Loucy (cell line): ENCODE measurements around the gene MAD1L1.

Experiments
- H2AFZ ChIP-seq: fragments of 200-600 bp; sonication (generic); 2 replicates; pipeline ENCODE4 v1.6.0; 2016; ENCODE audit warnings: antibody characterized with exemption, mild to moderate bottlenecking, low read length, moderate library complexity
- H3F3A ChIP-seq: fragments of 200-600 bp; 2 replicates; pipeline ENCODE4 v1.6.0; 2016; ENCODE audit warnings: antibody characterized with exemption, low read depth, mild to moderate bottlenecking
- H3K27me3 ChIP-seq: fragments of 200-600 bp; sonication (generic); 2 replicates; pipeline ENCODE4 v1.6.1; 2014; ENCODE audit warnings: low read length, mild to moderate bottlenecking; ENCODE audit not compliant: insufficient read depth, poor library complexity, severe bottlenecking
- H3K36me3 ChIP-seq: fragments of 200-600 bp; sonication (generic); 2 replicates; pipeline ENCODE4 v1.6.1; 2016; ENCODE audit warnings: low read length; ENCODE audit not compliant: insufficient read depth
- H3K4me1 ChIP-seq: fragments of 200-600 bp; sonication (generic); 2 replicates; pipeline ENCODE4 v1.5.1; 2014; ENCODE audit warnings: low read length, mild to moderate bottlenecking; ENCODE audit not compliant: insufficient read depth, poor library complexity, severe bottlenecking
- H3K4me2 ChIP-seq: fragments of 200-600 bp; sonication (generic); 2 replicates; pipeline ENCODE4 v1.6.0; 2014; ENCODE audit warnings: antibody characterized with exemption, low read length, low read depth, mild to moderate bottlenecking; ENCODE audit not compliant: poor library complexity, severe bottlenecking
- H3K4me3 ChIP-seq: fragments of 200-600 bp; sonication (generic); 2 replicates; pipeline ENCODE4 v1.5.1; 2014; ENCODE audit warnings: low read length, mild to moderate bottlenecking, mixed read lengths; ENCODE audit not compliant: poor library complexity, severe bottlenecking
- H3K79me2 ChIP-seq: fragments of 200-600 bp; sonication (generic); 2 replicates; pipeline ENCODE4 v1.6.1; 2014; ENCODE audit warnings: low read length; ENCODE audit not compliant: insufficient read depth
- H3K9ac ChIP-seq: fragments of 200-600 bp; sonication (generic); 2 replicates; pipeline ENCODE4 v1.6.0; 2014; ENCODE audit warnings: mild to moderate bottlenecking, low read depth, low read length, moderate library complexity; ENCODE audit not compliant: poor library complexity, severe bottlenecking
- H3K9me2 ChIP-seq: fragments of 200-600 bp; sonication (generic); replicated peaks from 2 replicates; pipeline ENCODE4 v1.6.1; 2016; ENCODE audit warnings: low read depth, low read length, mixed read lengths
- H3K9me3 ChIP-seq: fragments of 200-600 bp; sonication (generic); 2 replicates; pipeline ENCODE4 v1.6.1; 2014; ENCODE audit warnings: mild to moderate bottlenecking, antibody characterized with exemption, low read length, low read depth; ENCODE audit not compliant: insufficient read depth
- H4K20me1 ChIP-seq: fragments of 200-600 bp; sonication (generic); 2 replicates; pipeline ENCODE4 v1.6.0; 2014; ENCODE audit warnings: antibody characterized with exemption, low read length, mild to moderate bottlenecking; ENCODE audit not compliant: insufficient read depth, poor library complexity, severe bottlenecking
- EZH2phosphoT487 ChIP-seq: fragments of 200-600 bp; IDR thresholded peaks from 2 replicates; pipeline ENCODE4 v1.6.1; 2018; ENCODE audit warnings: antibody characterized with exemption, mild to moderate bottlenecking, moderate library complexity, borderline replicate concordance
- TF ChIP-seq, protein P1 (sequence below): fragments of 200-600 bp; sonication (generic); conservative IDR thresholded peaks from 2 replicates; pipeline ENCODE4 v1.5.1; 2014; ENCODE audit warnings: mild to moderate bottlenecking, antibody characterized with exemption, low read length

Gene MAD1L1

GRCh38 chr7:2118630-2119190 lies 114.0 kb downstream of the MAD1L1 start:
- Histone ChIP-seq H3K9ac (no peak overlapping the region), H3K9me2 (no peaks in the 10 kb centered on the region), H3K4me3 (no peak overlapping the region), H3F3A (no peaks in the 10 kb centered on the region), H3K79me2 (no peaks in the 10 kb centered on the region), H2AFZ (no peak overlapping the region), H3K4me2 (no peak overlapping the region), H3K27me3 (no peaks in the 10 kb centered on the region), H4K20me1 (no peaks in the 10 kb centered on the region), H3K36me3 (peaks cover 20% of the 10 kb centered on the region; the same call in 1 of the 2 replicates), H3K9me3 (no peaks in the 10 kb centered on the region), H3K4me1 (no peaks in the 10 kb centered on the region)
- TF ChIP-seq, protein P1, sequence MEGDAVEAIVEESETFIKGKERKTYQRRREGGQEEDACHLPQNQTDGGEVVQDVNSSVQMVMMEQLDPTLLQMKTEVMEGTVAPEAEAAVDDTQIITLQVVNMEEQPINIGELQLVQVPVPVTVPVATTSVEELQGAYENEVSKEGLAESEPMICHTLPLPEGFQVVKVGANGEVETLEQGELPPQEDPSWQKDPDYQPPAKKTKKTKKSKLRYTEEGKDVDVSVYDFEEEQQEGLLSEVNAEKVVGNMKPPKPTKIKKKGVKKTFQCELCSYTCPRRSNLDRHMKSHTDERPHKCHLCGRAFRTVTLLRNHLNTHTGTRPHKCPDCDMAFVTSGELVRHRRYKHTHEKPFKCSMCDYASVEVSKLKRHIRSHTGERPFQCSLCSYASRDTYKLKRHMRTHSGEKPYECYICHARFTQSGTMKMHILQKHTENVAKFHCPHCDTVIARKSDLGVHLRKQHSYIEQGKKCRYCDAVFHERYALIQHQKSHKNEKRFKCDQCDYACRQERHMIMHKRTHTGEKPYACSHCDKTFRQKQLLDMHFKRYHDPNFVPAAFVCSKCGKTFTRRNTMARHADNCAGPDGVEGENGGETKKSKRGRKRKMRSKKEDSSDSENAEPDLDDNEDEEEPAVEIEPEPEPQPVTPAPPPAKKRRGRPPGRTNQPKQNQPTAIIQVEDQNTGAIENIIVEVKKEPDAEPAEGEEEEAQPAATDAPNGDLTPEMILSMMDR = no peak
- TF ChIP-seq EZH2phosphoT487 = no peak

- TF ChIP-seq EZH2phosphoT487 = no peak
- TF ChIP-seq, protein P1 = no peak
- H3K4me3 ChIP-seq = no peak overlapping the region
- no peak overlapping the region for H3K9ac ChIP-seq
- H3K27me3 ChIP-seq = no peaks in the 10 kb centered on the region
- no peaks in the 10 kb centered on the region for H4K20me1 ChIP-seq
- no peaks in the 10 kb centered on the region for H3K9me3 ChIP-seq
- no peaks in the 10 kb centered on the region for H3K4me1 ChIP-seq
- H3F3A ChIP-seq = no peaks in the 10 kb centered on the region
- no peaks in the 10 kb centered on the region for H3K9me2 ChIP-seq
- no peaks in the 10 kb centered on the region for H3K79me2 ChIP-seq
- H3K4me2 ChIP-seq = no peak overlapping the region
- H3K36me3 ChIP-seq = peaks cover 15% of the 10 kb centered on the region; the same call in 1 of the 2 replicates
- no peak overlapping the region for H2AFZ ChIP-seq
These were observed 114.7 kb downstream of the MAD1L1 start for GRCh38 chr7:2118056-2118455.

- Histone ChIP-seq H3K4me3 (no peak overlapping the region), H4K20me1 (no peaks in the 10 kb centered on the region), H3K27me3 (no peaks in the 10 kb centered on the region), H3K9me3 (no peaks in the 10 kb centered on the region), H2AFZ (no peak overlapping the region), H3K4me1 (no peaks in the 10 kb centered on the region), H3K36me3 (peaks cover 15% of the 10 kb centered on the region; the same call in 1 of the 2 replicates), H3F3A (no peaks in the 10 kb centered on the region), H3K79me2 (no peaks in the 10 kb centered on the region), H3K4me2 (no peak overlapping the region), H3K9ac (no peak overlapping the region), H3K9me2 (no peaks in the 10 kb centered on the region)
- no peak for TF ChIP-seq EZH2phosphoT487
- TF ChIP-seq, protein P1 = no peak
These were observed 115.1 kb downstream of the MAD1L1 start for GRCh38 chr7:2117646-2118045.
